HepG2 (cell line): ENCODE measurements around the gene PCLO.

Source experiments
- ARHGAP35 ChIP-seq: sonication (generic); formaldehyde crosslinking; IDR thresholded peaks from 2 replicates; pipeline ENCODE4 v1.9.0; 2022; ENCODE audit warnings: mild to moderate bottlenecking, inconsistent platforms, moderate library complexity, missing genetic modification reagents, borderline replicate concordance
- MIER3 ChIP-seq: IDR thresholded peaks from 2 replicates; pipeline ENCODE4 v1.6.1; 2016; ENCODE audit warnings: missing compliant biosample characterization, borderline replicate concordance
- RXRA ChIP-seq: sonication (generic); formaldehyde crosslinking; IDR thresholded peaks from 2 replicates; pipeline ENCODE4 v1.5.1; 2020; ENCODE audit warnings: missing genetic modification reagents
- SIX4 ChIP-seq: sonication (generic); formaldehyde crosslinking; IDR thresholded peaks from 2 replicates; pipeline ENCODE4 v1.4.0; 2020; ENCODE audit warnings: missing genetic modification reagents
- ZNF274 ChIP-seq: sonication (generic); formaldehyde crosslinking; IDR thresholded peaks from 2 replicates; pipeline ENCODE4 v1.5.1; 2020; ENCODE audit warnings: mild to moderate bottlenecking, missing genetic modification reagents
- ZNF407 ChIP-seq: sonication (generic); formaldehyde crosslinking; IDR thresholded peaks from one replicate; pipeline ENCODE4 v1.5.1; 2020; ENCODE audit warnings: mild to moderate bottlenecking, missing genetic modification reagents; ENCODE audit errors: not compliant biosample characterization
- ZNF530 ChIP-seq: sonication (generic); formaldehyde crosslinking; IDR thresholded peaks from 2 replicates; pipeline ENCODE4 v1.5.0; 2020; ENCODE audit warnings: low read depth, mild to moderate bottlenecking, missing genetic modification reagents
- TF ChIP-seq, protein P1 (sequence below): sonication (generic); formaldehyde crosslinking; IDR thresholded peaks from 2 replicates; pipeline ENCODE4 v1.5.0; 2020; ENCODE audit warnings: mild to moderate bottlenecking, missing genetic modification reagents, moderate library complexity
- TF ChIP-seq, protein P2 (sequence below), 2 experiments: sonication (generic) in 1 of 2; formaldehyde crosslinking in 1 of 2; IDR thresholded peaks; 2 replicates each; pipeline versions ENCODE4 v1.5.1 to v1.6.1; 2011 to 2020; ENCODE audit warnings: borderline replicate concordance in 1 of 2, low read depth in 1 of 2, low read length in 1 of 2, mild to moderate bottlenecking in 1 of 2, missing genetic modification reagents in 1 of 2, moderate library complexity in 1 of 2
- TF ChIP-seq, protein P3 (sequence below): sonication (generic); formaldehyde crosslinking; IDR thresholded peaks from 2 replicates; pipeline ENCODE4 v1.4.0; 2020; ENCODE audit warnings: missing genetic modification reagents, borderline replicate concordance

GRCh38 chr7:82705517-82706260 lies 457.0 kb downstream of the PCLO start:
- TF ChIP-seq, protein P1, sequence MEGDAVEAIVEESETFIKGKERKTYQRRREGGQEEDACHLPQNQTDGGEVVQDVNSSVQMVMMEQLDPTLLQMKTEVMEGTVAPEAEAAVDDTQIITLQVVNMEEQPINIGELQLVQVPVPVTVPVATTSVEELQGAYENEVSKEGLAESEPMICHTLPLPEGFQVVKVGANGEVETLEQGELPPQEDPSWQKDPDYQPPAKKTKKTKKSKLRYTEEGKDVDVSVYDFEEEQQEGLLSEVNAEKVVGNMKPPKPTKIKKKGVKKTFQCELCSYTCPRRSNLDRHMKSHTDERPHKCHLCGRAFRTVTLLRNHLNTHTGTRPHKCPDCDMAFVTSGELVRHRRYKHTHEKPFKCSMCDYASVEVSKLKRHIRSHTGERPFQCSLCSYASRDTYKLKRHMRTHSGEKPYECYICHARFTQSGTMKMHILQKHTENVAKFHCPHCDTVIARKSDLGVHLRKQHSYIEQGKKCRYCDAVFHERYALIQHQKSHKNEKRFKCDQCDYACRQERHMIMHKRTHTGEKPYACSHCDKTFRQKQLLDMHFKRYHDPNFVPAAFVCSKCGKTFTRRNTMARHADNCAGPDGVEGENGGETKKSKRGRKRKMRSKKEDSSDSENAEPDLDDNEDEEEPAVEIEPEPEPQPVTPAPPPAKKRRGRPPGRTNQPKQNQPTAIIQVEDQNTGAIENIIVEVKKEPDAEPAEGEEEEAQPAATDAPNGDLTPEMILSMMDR (CRISPR knock-in tag), result no peak
- TF ChIP-seq, protein P2, sequence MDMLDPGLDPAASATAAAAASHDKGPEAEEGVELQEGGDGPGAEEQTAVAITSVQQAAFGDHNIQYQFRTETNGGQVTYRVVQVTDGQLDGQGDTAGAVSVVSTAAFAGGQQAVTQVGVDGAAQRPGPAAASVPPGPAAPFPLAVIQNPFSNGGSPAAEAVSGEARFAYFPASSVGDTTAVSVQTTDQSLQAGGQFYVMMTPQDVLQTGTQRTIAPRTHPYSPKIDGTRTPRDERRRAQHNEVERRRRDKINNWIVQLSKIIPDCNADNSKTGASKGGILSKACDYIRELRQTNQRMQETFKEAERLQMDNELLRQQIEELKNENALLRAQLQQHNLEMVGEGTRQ (IDR thresholded peaks at IDR 0.05; ENCODE audit: low read depth, low read length), result no peak
- TF ChIP-seq, protein P2 (CRISPR knock-in tag; IDR thresholded peaks at IDR 0.05; ENCODE audit: borderline replicate concordance), result no peak
- TF ChIP-seq, protein P3, sequence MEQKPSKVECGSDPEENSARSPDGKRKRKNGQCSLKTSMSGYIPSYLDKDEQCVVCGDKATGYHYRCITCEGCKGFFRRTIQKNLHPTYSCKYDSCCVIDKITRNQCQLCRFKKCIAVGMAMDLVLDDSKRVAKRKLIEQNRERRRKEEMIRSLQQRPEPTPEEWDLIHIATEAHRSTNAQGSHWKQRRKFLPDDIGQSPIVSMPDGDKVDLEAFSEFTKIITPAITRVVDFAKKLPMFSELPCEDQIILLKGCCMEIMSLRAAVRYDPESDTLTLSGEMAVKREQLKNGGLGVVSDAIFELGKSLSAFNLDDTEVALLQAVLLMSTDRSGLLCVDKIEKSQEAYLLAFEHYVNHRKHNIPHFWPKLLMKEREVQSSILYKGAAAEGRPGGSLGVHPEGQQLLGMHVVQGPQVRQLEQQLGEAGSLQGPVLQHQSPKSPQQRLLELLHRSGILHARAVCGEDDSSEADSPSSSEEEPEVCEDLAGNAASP (CRISPR knock-in tag), result no peak
- TF ChIP-seq RXRA (CRISPR knock-in tag) (no peak), ZNF407 (CRISPR knock-in tag) (no peak), MIER3 (no peak), ARHGAP35 (no peak), SIX4 (CRISPR knock-in tag) (no peak), ZNF274 (CRISPR knock-in tag) (no peak), ZNF530 (CRISPR knock-in tag) (no peak)
